ENCODE measurements around the gene PRTFDC1.

PRTFDC1 gene

GRCh38 chr10:24900888-24901685 lies 51.3 kb downstream of the PRTFDC1 start:
- DNase-seq = no peak

DNA sequence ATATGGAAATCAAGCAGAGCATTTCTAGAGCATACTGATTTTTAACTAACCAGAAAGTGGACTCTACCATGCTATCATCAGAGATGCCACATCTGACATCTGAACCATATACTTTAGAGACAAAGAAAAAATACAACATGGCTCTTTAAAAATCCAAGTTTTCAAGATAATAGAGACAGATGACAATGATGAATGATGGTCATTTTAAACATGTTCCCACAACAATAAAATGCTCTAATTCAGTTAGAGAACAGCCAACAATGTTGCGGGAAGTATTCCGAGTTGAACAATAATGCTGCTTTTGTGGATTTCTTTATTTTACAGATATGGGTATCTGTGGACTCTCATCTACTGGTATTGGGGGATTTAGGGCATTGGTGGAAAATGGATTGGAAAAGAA lies 52.8 kb downstream of the PRTFDC1 start:
- DNase-seq = no peak

DNA sequence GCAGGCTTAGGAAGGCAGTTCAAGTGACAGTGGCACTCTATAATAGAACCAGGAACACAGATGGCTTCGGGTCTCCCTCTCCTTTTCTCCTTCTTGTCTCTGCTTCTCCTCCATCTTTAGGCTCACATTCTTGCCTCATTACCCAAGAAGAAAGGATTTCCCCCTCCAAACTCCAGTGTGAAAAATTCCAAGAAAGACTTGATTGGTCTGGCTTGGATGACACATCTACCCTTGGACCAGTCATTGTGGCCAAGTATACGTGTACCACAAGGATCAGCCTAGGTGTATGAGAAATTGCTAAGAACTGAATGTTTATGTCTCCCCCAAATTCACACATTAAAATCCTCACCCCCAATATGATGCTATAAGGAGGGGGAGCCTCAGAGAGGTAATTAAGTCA lies 53.9 kb downstream of the PRTFDC1 start:
- no peak for DNase-seq

DNA sequence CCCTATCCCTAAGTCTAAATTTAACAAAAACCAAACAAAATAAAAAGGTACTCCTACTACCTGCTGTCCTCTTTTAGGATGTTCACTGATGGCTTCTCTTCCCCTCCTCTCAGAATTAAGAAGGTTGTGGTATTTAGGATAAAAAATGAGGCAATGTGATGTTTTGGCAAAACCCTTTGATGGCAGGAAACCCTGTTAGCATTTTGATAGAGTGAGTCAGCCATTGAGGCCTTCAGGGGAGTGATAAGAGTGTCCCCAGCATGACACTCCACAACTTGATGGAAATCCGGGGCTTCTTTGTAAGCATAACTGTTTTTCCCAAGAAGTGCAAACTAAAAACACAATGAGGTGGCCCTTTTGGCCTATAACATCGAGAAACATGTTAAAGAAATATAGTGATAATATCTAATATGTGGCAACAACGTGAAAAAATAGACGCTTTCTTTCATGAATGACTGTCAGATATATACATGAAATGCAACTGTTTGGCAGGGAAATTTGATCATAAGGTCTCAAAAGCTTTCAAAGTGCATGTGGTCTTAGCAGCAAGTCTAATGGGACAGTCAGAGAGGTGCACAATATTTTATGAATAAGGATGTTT lies 55.0 kb downstream of the PRTFDC1 start:
- DNase-seq = no peak

GRCh38 chr10:24894728-24895127 lies 57.7 kb downstream of the PRTFDC1 start:
- no peak for DNase-seq

DNA sequence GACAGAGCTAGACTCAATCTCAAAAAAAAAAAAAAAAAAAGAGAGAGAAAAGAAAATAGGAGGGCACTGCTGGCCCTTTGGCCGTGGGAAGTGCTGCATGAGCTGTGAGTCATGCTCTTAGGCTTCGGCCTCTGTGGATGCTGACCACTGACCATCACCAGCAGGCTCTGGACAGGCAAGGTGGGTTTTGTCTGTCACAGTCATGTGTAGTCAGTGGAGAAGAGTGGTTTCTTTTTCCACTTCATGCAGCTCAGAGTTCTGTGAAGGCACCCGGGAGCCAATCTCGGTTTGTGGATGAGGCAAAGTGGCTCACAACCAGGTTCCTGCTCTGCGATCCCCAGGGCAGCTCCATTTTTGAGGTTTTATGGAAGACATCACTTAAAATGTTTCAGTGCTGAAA lies 58.1 kb downstream of the PRTFDC1 start:
- DNase-seq = no peak

GRCh38 chr10:24893127-24893526 lies 59.3 kb downstream of the PRTFDC1 start:
- no peak for DNase-seq

DNA sequence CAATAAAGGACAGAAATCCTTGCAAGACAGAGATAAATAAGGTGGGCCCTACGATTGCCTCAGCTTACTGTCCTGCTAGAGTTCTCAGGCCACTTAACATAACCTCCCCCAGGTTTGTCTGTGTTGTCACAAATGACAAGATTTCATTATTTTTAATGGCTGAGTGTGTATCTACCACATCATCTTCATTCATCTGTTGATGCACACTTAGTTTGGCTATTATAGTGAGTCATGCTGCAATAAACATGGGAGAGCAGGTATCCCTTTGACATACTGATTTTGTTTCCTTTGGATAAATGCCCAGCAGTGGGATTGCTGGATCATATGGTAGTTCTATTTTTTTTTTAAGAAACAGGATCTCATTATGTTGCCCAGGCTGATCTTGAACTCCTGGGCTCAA lies 60.6 kb downstream of the PRTFDC1 start:
- no peak for DNase-seq

DNA sequence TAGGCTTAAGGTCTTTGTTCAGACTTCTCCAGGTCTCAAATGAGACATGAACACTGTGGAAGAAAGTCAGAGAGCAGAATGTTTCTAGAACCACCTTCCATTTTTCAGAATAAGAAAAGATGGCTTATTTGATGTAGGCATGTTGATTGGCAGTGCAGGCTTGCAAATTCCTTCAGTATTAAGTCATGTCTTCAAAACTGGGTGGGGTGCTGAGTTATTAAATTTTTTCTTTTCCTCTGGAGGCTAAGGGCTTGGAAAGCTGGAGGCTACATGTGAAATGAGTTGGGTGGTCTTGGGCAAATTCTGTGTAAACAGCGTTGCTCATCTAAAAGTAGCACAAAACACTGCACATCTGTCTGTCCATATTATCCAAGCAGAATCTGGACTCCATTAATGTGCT lies 62.8 kb downstream of the PRTFDC1 start:
- DNase-seq = no peak

DNA sequence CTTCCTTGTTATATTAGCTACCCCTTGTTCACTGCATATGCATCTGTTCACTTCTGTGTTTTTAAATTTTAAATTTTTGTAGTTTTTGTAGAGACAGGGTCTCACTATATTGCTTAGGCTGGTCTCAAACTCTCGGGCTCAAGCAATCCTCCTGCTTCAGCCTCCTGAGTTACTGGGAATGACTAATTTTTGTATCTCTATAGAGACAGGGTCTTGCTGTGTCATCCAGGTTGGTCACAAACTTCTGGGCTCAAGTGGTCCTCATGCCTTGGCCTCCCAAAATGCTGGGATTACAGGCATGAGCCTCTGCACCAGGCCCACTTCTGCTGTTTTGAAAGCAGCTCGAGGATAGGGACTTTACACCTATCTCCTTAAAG lies 64.6 kb downstream of the PRTFDC1 start:
- no peak for DNase-seq

DNA sequence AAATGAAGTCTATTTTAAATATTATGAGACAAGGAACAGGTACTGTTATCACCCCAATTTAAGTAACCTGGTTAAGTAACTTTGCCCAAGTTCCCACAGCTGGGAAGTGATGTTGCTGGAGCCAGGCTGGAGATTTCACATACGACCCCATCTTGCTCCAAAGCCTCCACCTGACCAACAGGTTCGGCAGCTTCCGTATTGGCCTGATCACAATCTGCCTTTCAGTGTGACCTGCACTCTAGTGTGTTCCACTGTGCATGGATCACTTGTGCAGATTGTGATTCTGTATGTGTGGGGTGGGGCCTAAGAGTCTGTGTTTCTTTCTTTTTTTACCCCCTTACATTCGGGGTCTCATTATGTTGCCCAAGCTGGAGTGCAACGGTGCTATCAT lies 66.1 kb downstream of the PRTFDC1 start:
- no peak for DNase-seq

DNA sequence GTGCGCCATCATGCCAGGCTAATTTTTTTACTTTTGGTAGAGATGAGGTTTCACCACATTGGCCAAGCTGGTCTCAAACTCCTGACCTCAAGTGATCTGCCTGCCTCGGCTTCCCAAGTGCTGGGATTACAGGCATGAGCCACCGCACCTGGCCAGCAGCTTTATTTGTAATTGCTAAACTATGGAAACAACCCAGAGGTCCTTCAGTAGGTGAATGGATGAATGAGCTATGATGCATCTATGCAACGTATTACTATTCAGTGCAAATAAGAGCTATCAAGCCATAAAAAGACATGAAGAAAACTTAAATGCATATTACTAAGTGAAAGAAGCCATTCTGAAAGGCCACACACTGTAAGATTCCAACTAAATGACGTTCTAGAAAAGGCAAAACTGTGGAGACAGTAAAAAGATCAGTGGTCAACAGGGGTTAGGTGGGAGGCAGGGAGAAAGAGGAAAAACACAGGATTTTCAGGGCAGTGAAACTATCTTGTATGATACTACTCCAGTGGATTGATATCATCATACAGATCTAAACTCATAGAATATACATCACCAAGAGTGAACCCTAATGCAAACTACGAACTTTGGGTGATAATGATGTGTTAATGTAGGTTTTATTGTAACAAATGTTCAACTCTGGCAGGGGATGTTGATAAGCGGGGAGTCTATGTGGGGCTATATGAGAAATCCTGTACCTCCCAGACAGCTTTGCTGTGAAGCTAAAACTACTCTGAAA lies 66.7 kb downstream of the PRTFDC1 start:
- DNase-seq = no peak

- no peak for DNase-seq
Observed at GRCh38 chr10:24884793-24885192, 67.6 kb downstream of the PRTFDC1 start.

- no peak for DNase-seq
Observed at GRCh38 chr10:24884316-24884715, 68.1 kb downstream of the PRTFDC1 start.

DNA sequence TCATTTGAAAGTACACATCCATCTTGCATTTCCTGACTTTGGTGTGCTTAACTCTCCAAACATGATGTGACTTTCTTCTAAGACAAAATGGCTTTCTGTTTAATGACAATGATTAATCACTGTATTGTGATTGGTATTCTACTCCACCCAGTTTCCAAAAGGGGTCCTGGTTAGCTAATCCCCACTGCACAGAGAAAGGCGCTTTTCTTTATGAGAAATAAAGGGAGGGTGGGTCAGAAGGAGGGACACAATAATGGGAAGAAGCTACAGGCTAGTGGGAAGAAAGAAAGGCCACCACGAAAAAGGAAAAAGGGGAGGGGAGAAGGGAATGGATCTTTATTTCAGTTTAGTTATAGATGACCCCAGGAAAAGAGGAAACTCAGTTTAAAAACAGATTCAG lies 69.2 kb downstream of the PRTFDC1 start:
- no peak for DNase-seq

- no peak for DNase-seq
Observed at GRCh38 chr10:24882047-24882698, 70.2 kb downstream of the PRTFDC1 start.

GRCh38 chr10:24879861-24880260 lies 72.5 kb downstream of the PRTFDC1 start:
- DNase-seq = no peak

DNA sequence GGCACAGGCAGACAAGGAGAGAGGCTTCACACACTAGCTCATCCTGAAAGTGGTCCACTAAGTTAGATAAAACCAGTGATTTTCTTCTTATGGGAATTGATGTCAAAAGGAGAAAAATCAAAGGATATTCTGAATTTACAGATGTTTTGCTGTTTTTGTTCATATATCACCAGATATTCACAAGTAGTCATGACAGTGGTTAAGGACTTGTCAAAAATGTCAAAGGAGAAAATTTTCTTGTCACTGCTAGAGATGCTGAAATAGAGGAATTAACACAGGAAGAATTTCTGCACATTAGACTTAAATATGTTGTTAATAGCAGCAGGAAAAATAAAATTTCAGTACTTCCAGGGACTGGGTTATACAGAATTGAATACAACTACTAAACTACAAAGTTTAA lies 78.3 kb downstream of the PRTFDC1 start:
- no peak for DNase-seq

DNA sequence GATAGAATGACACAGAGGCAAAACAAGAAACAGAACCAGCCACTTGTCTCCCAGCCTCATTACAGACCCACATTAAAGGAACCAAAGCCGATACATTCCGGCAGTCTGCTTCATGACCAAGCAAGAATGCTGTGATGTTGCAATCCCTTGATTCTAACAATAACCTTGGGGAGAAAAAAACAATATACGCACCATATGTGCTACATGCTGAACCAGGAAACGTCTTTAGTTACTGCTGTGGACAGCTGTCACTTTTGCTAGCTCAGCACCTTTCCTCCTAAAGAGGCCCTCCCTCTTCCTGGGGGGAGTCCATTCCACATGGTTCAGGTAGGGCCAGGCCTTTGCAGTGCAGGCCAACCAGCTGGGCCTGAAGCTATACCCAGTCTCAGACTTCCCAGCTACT lies 79.1 kb downstream of the PRTFDC1 start:
- DNase-seq = no peak

DNA sequence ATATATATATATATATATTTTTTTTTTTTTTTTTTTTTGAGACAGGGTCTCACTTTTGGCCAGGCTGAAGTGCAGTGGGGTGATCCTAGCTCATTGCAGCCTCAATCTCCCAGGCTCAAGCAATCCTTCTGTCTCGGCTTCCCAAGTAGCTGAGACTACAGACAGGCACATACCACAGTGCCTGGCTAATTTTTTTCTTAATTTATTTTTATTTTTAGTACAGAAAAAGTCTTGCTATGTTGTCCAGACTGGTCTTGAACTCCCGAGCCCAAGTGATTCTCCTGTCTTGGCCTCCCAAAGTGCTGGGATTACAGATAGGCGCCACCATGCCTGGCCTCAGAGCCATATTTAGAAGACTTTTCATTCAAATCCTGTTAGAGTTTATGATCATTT lies 79.6 kb downstream of the PRTFDC1 start:
- no peak for DNase-seq

DNA sequence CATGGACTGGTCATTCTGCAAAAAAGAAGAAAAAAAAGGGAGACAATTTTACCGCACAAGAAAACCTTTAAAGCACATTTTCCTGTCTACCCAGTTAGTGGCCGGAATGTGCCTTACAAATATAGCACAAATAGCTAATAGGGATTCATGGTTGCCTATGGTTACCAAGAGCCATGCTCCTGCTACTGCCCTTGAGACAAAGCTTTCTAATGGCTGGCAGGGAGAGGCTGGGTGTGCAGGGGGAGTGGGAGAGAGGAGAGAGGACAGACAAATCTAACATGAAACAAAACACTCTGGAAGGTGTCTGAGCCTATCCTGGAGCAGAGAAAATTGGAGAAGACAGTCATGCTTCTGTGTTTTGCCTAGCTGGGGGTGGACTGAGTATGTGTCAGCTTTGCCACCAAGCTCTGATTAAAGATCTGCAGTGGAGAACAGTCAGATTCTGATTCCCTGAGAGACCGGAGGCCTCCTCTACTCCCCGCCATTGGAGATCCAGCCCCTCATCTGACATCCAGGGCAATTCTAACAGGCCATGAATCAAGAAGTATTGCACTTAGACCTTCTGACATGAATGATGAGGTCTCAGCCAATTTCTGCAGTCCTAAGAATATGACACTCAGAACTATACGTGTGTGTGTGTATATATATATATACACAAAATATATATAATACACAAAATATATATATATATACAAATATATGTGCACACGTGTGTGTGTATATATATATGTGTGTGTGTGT lies 80.2 kb downstream of the PRTFDC1 start:
- no peak for DNase-seq

GRCh38 chr10:24871011-24871935 lies 81.1 kb downstream of the PRTFDC1 start:
- no peak for DNase-seq
